ENCODE results near the gene DXO. TPM values are rescaled to one million over a fixed set of nuclear protein-coding genes. Genes with fewer than 3 reads are reported as not detected.

Gene DXO
- total and polyA plus RNA-seq, 2 of the 13 experiments (the other 11 are each of a cell fraction or from before 2014, with no cell fraction given) = 18.6 to 26.2 TPM

- TF ChIP-seq NR2F2 (IDR thresholded peaks at IDR 0.05; ENCODE audit: borderline replicate concordance, low read depth) (peak; percentile 90), KDM2A (CRISPR knock-in tag; IDR thresholded peaks at IDR 0.05; ENCODE audit: borderline replicate concordance, low read depth) (peak; percentile 78; the same call in 1 of the 2 replicates), HNRNPH1 (optimal IDR thresholded peaks at IDR 0.05; ENCODE audit: low read depth, low read length) (peak; percentile 88), ARHGAP35 (CRISPR knock-in tag; IDR thresholded peaks at IDR 0.05; ENCODE audit: borderline replicate concordance) (no peak; the same call in 1 of the 2 replicates), ZBTB14 (CRISPR knock-in tag; IDR thresholded peaks at IDR 0.05) (0 out of 2 replicates have a peak, but pooled peaks have one; percentile 32), ZNF33A (CRISPR knock-in tag; IDR thresholded peaks at IDR 0.05; ENCODE audit: borderline replicate concordance) (no peak), ADNP (CRISPR knock-in tag; IDR thresholded peaks at IDR 0.05) (no peak), ZNF292 (CRISPR knock-in tag; IDR thresholded peaks at IDR 0.05; ENCODE audit: borderline replicate concordance, low read depth) (no peak), RAD51 (IDR thresholded peaks at IDR 0.05; ENCODE audit: borderline replicate concordance) (no peak), MED13 (CRISPR knock-in tag; IDR thresholded peaks at IDR 0.05) (peak; percentile 93; the same call in 1 of the 2 replicates), MXD4 (CRISPR knock-in tag; IDR thresholded peaks at IDR 0.05) (peak; percentile 41; the same call in 1 of the 2 replicates), MBD4 (IDR thresholded peaks at IDR 0.05; ENCODE audit: borderline replicate concordance, low read length) (no peak), ZNF44 (CRISPR knock-in tag; IDR thresholded peaks at IDR 0.05) (no peak; the same call in 1 of the 2 replicates), THAP9 (CRISPR knock-in tag; IDR thresholded peaks at IDR 0.05; ENCODE audit: borderline replicate concordance) (no peak), TEF (CRISPR knock-in tag; IDR thresholded peaks at IDR 0.05) (no peak; the same call in 1 of the 2 replicates), TBX3 (IDR thresholded peaks at IDR 0.05; ENCODE audit: borderline replicate concordance) (peak; percentile 55; the same call in 1 of the 2 replicates), ATAD3A (CRISPR knock-in tag; IDR thresholded peaks at IDR 0.05) (no peak), HMGA1 (CRISPR knock-in tag; conservative IDR thresholded peaks at IDR 0.05) (no peak), DNMT3B (CRISPR knock-in tag; conservative IDR thresholded peaks at IDR 0.05) (peak; percentile 77; the same call in 1 of the 2 replicates), GTF3A (CRISPR knock-in tag; conservative IDR thresholded peaks at IDR 0.05) (no peak; the same call in 1 of the 2 replicates), NPAS2 (CRISPR knock-in tag; IDR thresholded peaks at IDR 0.05; ENCODE audit: borderline replicate concordance) (no peak), ARID2 (CRISPR knock-in tag; IDR thresholded peaks at IDR 0.05; ENCODE audit: borderline replicate concordance) (no peak), HDAC6 (IDR thresholded peaks at IDR 0.05; ENCODE audit: low read depth, low read length) (no peak)
- TF ChIP-seq, protein P1, sequence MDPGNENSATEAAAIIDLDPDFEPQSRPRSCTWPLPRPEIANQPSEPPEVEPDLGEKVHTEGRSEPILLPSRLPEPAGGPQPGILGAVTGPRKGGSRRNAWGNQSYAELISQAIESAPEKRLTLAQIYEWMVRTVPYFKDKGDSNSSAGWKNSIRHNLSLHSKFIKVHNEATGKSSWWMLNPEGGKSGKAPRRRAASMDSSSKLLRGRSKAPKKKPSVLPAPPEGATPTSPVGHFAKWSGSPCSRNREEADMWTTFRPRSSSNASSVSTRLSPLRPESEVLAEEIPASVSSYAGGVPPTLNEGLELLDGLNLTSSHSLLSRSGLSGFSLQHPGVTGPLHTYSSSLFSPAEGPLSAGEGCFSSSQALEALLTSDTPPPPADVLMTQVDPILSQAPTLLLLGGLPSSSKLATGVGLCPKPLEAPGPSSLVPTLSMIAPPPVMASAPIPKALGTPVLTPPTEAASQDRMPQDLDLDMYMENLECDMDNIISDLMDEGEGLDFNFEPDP (CRISPR knock-in tag; conservative IDR thresholded peaks at IDR 0.05) = no peak
These were observed 26.2 kb downstream of the DXO start, which contains the start of gene CFB (continued) for GRCh38 chr6:31945507-31946369.

All from HepG2 (cell line).